ENCODE results near the gene FNBP1L.
A peak's percentile ranks its signal among the peaks of the same experiment; 100 is the strongest.

FNBP1L gene

DNA sequence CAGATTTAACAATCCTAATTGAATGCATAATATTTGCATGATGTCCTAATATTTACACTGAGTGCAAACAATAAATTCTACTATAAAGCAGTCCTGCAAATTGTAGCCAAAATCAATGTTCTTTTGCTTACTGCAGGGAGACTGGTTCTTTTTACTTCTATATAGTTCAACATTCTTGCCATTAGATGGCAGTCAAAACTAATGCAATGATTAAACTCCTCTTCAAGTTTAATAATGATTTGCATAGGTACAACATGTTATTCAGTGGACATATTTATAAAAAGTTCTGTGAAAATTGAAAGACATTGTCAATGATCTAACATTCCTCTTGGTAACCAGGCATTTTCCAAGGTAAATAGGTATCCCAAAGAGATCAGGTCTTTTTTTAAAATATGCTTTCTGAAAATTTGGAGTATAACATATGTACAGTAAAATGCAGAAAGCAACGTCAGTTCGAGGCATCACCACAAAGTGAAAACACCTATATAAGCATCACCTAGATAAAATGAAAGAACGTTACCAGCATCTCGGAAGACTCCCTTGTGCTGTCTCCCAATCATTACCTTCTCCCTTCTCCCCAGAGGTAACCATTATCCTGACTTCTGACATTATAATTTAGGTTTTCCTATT, 9.8 kb upstream of the FNBP1L start:
- Histone ChIP-seq H3K4me1 (ENCODE audit: insufficient read depth, low read length, severe bottlenecking) (peaks cover 5% of the 10 kb centered on the region), H3K79me2 (ENCODE audit: insufficient read depth, low read length) (no peaks in the 10 kb centered on the region), H2AFZ (ENCODE audit: low read length) (no peak overlapping the region), H3K9me3 (ENCODE audit: low read length) (0 out of 2 replicates have a peak, but pooled peaks cover 4% of the 10 kb centered on the region), H3K9ac (ENCODE audit: low read length) (no peak overlapping the region), H3K4me2 (ENCODE audit: low read length) (no peak overlapping the region), H3K9me2 (ENCODE audit: low read depth, low read length) (no peaks in the 10 kb centered on the region), H3K27me3 (ENCODE audit: insufficient read depth, low read length) (no peaks in the 10 kb centered on the region), H3K36me3 (ENCODE audit: insufficient read depth, low read length) (no peaks in the 10 kb centered on the region), H3K4me3 (ENCODE audit: low read depth, low read length, poor library complexity, severe bottlenecking) (no peak overlapping the region), H3K27ac (ENCODE audit: low read depth, low read length, poor library complexity, severe bottlenecking) (no peak overlapping the region), H4K20me1 (ENCODE audit: insufficient read depth, low read length) (no peaks in the 10 kb centered on the region), H3F3A (ENCODE audit: insufficient read depth, low read length) (no peaks in the 10 kb centered on the region)
- no peak for TF ChIP-seq EZH2 (IDR thresholded peaks at IDR 0.05; ENCODE audit: borderline replicate concordance, low read length)
- TF ChIP-seq, protein P1, sequence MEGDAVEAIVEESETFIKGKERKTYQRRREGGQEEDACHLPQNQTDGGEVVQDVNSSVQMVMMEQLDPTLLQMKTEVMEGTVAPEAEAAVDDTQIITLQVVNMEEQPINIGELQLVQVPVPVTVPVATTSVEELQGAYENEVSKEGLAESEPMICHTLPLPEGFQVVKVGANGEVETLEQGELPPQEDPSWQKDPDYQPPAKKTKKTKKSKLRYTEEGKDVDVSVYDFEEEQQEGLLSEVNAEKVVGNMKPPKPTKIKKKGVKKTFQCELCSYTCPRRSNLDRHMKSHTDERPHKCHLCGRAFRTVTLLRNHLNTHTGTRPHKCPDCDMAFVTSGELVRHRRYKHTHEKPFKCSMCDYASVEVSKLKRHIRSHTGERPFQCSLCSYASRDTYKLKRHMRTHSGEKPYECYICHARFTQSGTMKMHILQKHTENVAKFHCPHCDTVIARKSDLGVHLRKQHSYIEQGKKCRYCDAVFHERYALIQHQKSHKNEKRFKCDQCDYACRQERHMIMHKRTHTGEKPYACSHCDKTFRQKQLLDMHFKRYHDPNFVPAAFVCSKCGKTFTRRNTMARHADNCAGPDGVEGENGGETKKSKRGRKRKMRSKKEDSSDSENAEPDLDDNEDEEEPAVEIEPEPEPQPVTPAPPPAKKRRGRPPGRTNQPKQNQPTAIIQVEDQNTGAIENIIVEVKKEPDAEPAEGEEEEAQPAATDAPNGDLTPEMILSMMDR (IDR thresholded peaks at IDR 0.05; ENCODE audit: low read length), result peak; percentile 63; the same call in 1 of the 2 replicates

DNA sequence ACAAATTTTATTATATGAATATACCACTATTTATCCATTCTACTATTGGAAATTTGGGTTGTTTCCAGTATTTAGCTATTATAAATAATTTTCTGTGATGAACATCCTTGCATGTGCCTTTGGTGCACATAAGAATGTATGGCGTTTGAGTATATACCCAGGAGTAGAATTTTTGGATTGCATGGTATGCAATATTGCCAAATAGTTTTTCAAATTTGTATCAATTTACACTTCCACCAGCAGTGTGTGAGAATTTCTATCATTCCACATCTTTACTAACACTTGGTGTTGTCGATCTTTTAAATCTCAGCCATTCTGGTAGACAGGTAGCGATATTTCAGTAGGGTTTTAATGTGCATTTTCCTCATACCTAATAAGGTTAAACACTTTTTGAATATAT, 9.2 kb upstream of the FNBP1L start:
- H4K20me1 ChIP-seq (ENCODE audit: insufficient read depth, low read length), result no peaks in the 10 kb centered on the region
- H3K4me2 ChIP-seq (ENCODE audit: low read length), result no peak overlapping the region
- H3K9me3 ChIP-seq (ENCODE audit: low read length), result 0 out of 2 replicates have a peak, but pooled peaks cover 4% of the 10 kb centered on the region
- no peaks in the 10 kb centered on the region for H3K9me2 ChIP-seq (ENCODE audit: low read depth, low read length)
- H3K4me3 ChIP-seq (ENCODE audit: low read depth, low read length, poor library complexity, severe bottlenecking), result no peak overlapping the region
- no peak overlapping the region for H2AFZ ChIP-seq (ENCODE audit: low read length)
- H3K36me3 ChIP-seq (ENCODE audit: insufficient read depth, low read length), result no peaks in the 10 kb centered on the region
- no peaks in the 10 kb centered on the region for H3K27me3 ChIP-seq (ENCODE audit: insufficient read depth, low read length)
- H3K9ac ChIP-seq (ENCODE audit: low read length), result no peak overlapping the region
- H3K4me1 ChIP-seq (ENCODE audit: insufficient read depth, low read length, severe bottlenecking), result peaks cover 5% of the 10 kb centered on the region
- TF ChIP-seq, protein P1 (IDR thresholded peaks at IDR 0.05; ENCODE audit: low read length), result no peak
- TF ChIP-seq EZH2 (IDR thresholded peaks at IDR 0.05; ENCODE audit: borderline replicate concordance, low read length), result no peak
- no peaks in the 10 kb centered on the region for H3F3A ChIP-seq (ENCODE audit: insufficient read depth, low read length)
- H3K27ac ChIP-seq (ENCODE audit: low read depth, low read length, poor library complexity, severe bottlenecking), result no peak overlapping the region
- H3K79me2 ChIP-seq (ENCODE audit: insufficient read depth, low read length), result no peaks in the 10 kb centered on the region

DNA sequence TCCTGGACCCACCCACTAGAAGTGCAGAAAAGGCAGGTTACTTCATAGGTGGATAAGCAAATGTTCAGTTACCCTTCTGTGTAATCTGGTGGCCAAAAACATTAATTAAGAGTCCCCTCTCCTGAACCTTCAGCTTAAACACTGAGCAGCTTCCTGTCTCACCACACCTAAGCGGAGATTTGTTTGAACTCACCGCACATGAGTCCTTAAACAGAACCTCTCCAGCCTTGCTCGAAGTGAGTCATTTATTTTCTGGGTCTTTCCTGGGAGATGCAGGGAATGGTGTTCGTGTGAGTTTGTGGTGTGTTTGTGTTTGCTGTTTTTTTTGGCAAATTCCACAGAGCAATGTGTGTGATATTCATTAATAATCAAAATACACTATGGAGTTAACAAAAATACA, 7.6 kb upstream of the FNBP1L start:
- peaks cover 5% of the 10 kb centered on the region for H3K4me1 ChIP-seq (ENCODE audit: insufficient read depth, low read length, severe bottlenecking)
- H3K27me3 ChIP-seq (ENCODE audit: insufficient read depth, low read length), result no peaks in the 10 kb centered on the region
- H3K36me3 ChIP-seq (ENCODE audit: insufficient read depth, low read length), result no peaks in the 10 kb centered on the region
- H3K9me3 ChIP-seq (ENCODE audit: low read length), result no peaks in the 10 kb centered on the region
- no peak overlapping the region for H3K27ac ChIP-seq (ENCODE audit: low read depth, low read length, poor library complexity, severe bottlenecking)
- no peak overlapping the region for H3K4me3 ChIP-seq (ENCODE audit: low read depth, low read length, poor library complexity, severe bottlenecking)
- H2AFZ ChIP-seq (ENCODE audit: low read length), result no peak overlapping the region
- H3K9ac ChIP-seq (ENCODE audit: low read length), result no peak overlapping the region
- no peaks in the 10 kb centered on the region for H3K79me2 ChIP-seq (ENCODE audit: insufficient read depth, low read length)
- no peak overlapping the region for H3K4me2 ChIP-seq (ENCODE audit: low read length)
- H3F3A ChIP-seq (ENCODE audit: insufficient read depth, low read length), result no peaks in the 10 kb centered on the region
- H4K20me1 ChIP-seq (ENCODE audit: insufficient read depth, low read length), result no peaks in the 10 kb centered on the region
- TF ChIP-seq, protein P1 (IDR thresholded peaks at IDR 0.05; ENCODE audit: low read length), result no peak
- TF ChIP-seq EZH2 (IDR thresholded peaks at IDR 0.05; ENCODE audit: borderline replicate concordance, low read length), result no peak
- no peaks in the 10 kb centered on the region for H3K9me2 ChIP-seq (ENCODE audit: low read depth, low read length)
